ENCODE data around the gene SMIM32. TPM values are rescaled to one million over a fixed set of nuclear protein-coding genes. Genes with fewer than 3 reads are reported as not detected.

The SMIM32 gene
- total and polyA plus RNA-seq, 9 of the 15 experiments (the other 6 are each of a cell fraction or from before 2014, with no cell fraction given): not detected

DNA sequence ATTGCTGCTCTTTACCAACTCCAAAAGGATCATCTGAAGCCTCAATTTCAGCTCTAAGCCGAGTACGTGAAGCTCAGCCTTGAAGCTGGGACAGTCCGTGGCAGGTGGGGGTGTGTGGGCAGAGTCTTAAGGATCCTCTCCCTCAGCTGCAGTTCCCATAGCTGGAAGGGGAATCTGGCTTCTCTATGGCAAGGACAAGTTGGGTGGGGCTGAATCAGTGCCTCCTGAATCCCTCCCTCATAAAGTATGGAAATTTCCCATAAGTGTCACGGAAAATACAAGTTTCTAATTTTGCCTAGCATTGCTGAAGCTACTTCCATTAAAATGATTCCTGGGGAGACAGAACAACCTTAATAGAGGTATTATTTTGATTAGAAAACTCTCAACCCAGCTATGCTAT lies 47.9 kb upstream of the SMIM32 start (continued):
- TF ChIP-seq, protein P1, sequence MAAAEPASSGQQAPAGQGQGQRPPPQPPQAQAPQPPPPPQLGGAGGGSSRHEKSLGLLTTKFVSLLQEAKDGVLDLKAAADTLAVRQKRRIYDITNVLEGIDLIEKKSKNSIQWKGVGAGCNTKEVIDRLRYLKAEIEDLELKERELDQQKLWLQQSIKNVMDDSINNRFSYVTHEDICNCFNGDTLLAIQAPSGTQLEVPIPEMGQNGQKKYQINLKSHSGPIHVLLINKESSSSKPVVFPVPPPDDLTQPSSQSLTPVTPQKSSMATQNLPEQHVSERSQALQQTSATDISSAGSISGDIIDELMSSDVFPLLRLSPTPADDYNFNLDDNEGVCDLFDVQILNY (CRISPR knock-in tag; IDR thresholded peaks at IDR 0.05): no peak
- no peak for TF ChIP-seq LCOR (CRISPR knock-in tag; IDR thresholded peaks at IDR 0.05)
- no peak for TF ChIP-seq TARDBP (IDR thresholded peaks at IDR 0.05)
- TF ChIP-seq, protein P2, sequence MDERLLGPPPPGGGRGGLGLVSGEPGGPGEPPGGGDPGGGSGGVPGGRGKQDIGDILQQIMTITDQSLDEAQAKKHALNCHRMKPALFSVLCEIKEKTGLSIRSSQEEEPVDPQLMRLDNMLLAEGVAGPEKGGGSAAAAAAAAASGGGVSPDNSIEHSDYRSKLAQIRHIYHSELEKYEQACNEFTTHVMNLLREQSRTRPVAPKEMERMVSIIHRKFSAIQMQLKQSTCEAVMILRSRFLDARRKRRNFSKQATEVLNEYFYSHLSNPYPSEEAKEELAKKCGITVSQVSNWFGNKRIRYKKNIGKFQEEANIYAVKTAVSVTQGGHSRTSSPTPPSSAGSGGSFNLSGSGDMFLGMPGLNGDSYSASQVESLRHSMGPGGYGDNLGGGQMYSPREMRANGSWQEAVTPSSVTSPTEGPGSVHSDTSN (CRISPR knock-in tag; IDR thresholded peaks at IDR 0.05; ENCODE audit: low read depth): no peak
- TF ChIP-seq, protein P2 (tag; conservative IDR thresholded peaks at IDR 0.05; ENCODE audit: low read depth): no peak
- no peak for TF ChIP-seq L3MBTL2 (IDR thresholded peaks at IDR 0.05)
- no peak for TF ChIP-seq BDP1 (IDR thresholded peaks at IDR 0.05; ENCODE audit: insufficient read depth, insufficient read length)

DNA sequence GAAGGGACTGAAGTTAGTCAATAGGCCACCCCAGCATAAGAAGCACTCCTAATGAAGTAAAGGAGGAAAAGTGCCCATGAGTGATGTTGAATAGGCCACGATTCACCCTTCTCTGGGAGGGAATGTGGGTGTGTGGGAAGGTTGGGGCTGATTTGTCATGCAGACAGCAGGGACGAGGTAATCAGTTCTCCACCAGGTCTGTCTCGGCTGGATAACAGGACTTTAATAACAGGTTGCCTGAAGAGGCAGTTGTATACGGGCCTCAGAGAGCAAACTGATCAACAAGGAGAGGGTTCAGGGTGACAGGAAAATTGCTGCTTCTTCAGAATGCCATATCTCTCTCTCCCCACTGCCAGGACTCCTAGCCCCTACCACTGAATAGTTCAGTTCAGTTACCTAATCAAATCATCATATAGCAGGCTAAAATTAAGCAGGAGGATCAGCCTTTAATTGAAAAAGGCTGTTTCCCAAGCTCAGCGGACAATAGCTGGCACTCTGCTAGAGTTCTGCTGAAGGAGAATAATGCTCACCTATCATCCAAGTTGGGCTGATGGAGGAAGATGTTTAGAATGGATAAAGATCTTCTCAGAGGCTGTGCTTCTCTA lies 43.6 kb upstream of the SMIM32 start:
- POLR2A ChIA-PET: no interaction called here
- BruUV-seq (replicated peaks): no TSS peak

More for the DNA sequence above, 43.6 kb upstream of the SMIM32 start:
- Histone ChIP-seq H3K4me2 (ENCODE audit: insufficient read depth, low read length) (no peak overlapping the region), H3K27me3 (ENCODE audit: control insufficient read depth in 2 of 2, insufficient read depth in 2 of 2, low read length in 2 of 2) (no peaks in the 10 kb centered on the region; a peak in 2 of 5 replicates), H3K27ac (ENCODE audit: extremely low read depth, low read depth, low read length) (no peak overlapping the region), H3K9me1 (ENCODE audit: control insufficient read depth, insufficient read depth, low read length) (no peaks in the 10 kb centered on the region), H3K36me3 (ENCODE audit: control insufficient read depth, insufficient read depth, low read length) (no peaks in the 10 kb centered on the region), H3K4me1 (replicated peaks in 1 of 2; ENCODE audit: control insufficient read depth in 2 of 2, insufficient read depth in 2 of 2, low read length in 2 of 2) (no peaks in the 10 kb centered on the region), H3K9ac (ENCODE audit: insufficient read depth in 1 of 2, low read depth in 2 of 2, low read length in 2 of 2) (no peak overlapping the region), H3K79me2 (ENCODE audit: control insufficient read depth, insufficient read depth, low read length) (no peaks in the 10 kb centered on the region), H3K4me3 (no peak overlapping the region), H2AFZ (ENCODE audit: low read depth, low read length) (no peak overlapping the region), H3K9me3 (replicated peaks; ENCODE audit: control insufficient read depth, insufficient read depth, low read depth, low read length) (no peaks in the 10 kb centered on the region), H4K20me1 (replicated peaks; ENCODE audit: control insufficient read depth, insufficient read depth, low read length) (no peaks in the 10 kb centered on the region)
- intact Hi-C loops (cut with micrococcal nuclease) (no loop called here), in situ Hi-C loops (cut with MboI) (no loop called here)
- TF ChIP-seq CBFA2T3 (IDR thresholded peaks at IDR 0.05) (peak; percentile 24), SMARCA4 (IDR thresholded peaks at IDR 0.05) (no peak)
- CTCF ChIA-PET (ENCODE audit: low intra/inter-chr PET ratio): no interaction called here
- WGBS (ENCODE audit: insufficient coverage, low coverage, missing lambda C conversion rate): 0% methylated on average over 5 of the region's 5 CpGs
- DNase-seq (ENCODE audit: extremely low read depth in 1 of 4, low spot score in 3 of 4) (no peak), ATAC-seq (no peak), FAIRE-seq (no peak)

All from K562 (cell line).